CD4-positive, alpha-beta T cell (primary cell): ENCODE measurements around the gene ELOB. TPM values are rescaled to one million over a fixed set of nuclear protein-coding genes. Genes with fewer than 3 reads are reported as not detected.

Experiments
- ATAC-seq: fragments of 200-7000 bp; cut with Tn5 transposase; one replicate; pipeline ENCODE4 v1.10.0; 2022; ENCODE audit warnings: mild to moderate bottlenecking; ENCODE audit not compliant: poor library complexity
- CTCF ChIA-PET: fragments of 350-600 bp; sonication (Branson Sonifier 250); formaldehyde crosslinking; loops from one replicate; lab custom pipeline; 2021; ENCODE audit warnings: antibody characterized with exemption, inconsistent platforms; lab: Charles Lee
- POLR2A ChIA-PET: fragments of 350-600 bp; sonication (Branson Sonifier 250); formaldehyde crosslinking; loops from one replicate; lab custom pipeline; 2021; ENCODE audit warnings: antibody characterized with exemption, inconsistent platforms; lab: Charles Lee
- DNase-seq, 14 experiments: peaks; one replicate each; pipeline ENCODE4 v3.0.0-alpha.2; 2013 to 2020; ENCODE audit warnings: mixed read lengths in 2 of 14
- H3K27ac ChIP-seq, 2 donors: one replicate each; pipeline versions ENCODE4 v1.5.1 to v1.7.0; 2013; ENCODE audit warnings: low read length in 2 of 2, low read depth in 1 of 2, mild to moderate bottlenecking in 1 of 2
- H3K27me3 ChIP-seq, 2 experiments: 1 replicate in 1 of 2; 2 replicates in 1 of 2; pipeline versions ENCODE4 v1.6.1 to v1.7.0; 2013; ENCODE audit warnings: low read length in 2 of 2, control low read depth in 1 of 2, mild to moderate bottlenecking in 1 of 2, moderate library complexity in 1 of 2; ENCODE audit not compliant: insufficient read depth in 2 of 2, control insufficient read depth in 1 of 2
- H3K36me3 ChIP-seq: one replicate; pipeline ENCODE4 v1.6.1; 2013; ENCODE audit warnings: low read length, control low read depth; ENCODE audit not compliant: insufficient read depth
- H3K4me1 ChIP-seq: one replicate; pipeline ENCODE4 v1.6.1; 2013; ENCODE audit warnings: low read length, control low read depth; ENCODE audit not compliant: insufficient read depth
- H3K4me3 ChIP-seq: one replicate; pipeline ENCODE4 v1.5.1; 2013; ENCODE audit warnings: mild to moderate bottlenecking, low read length, moderate library complexity
- H3K9me3 ChIP-seq, 2 experiments: 1 replicate in 1 of 2; 2 replicates in 1 of 2; pipeline versions ENCODE4 v1.6.1 to v1.7.0; 2013; ENCODE audit warnings: low read length in 2 of 2, mild to moderate bottlenecking in 2 of 2, control low read depth in 1 of 2, moderate library complexity in 1 of 2; ENCODE audit not compliant: control insufficient read depth in 1 of 2, insufficient read depth in 1 of 2
- H3K27ac Mint-ChIP-seq: one replicate; pipeline ENCODE4 v1.8.0; 2020; ENCODE audit warnings: mixed read lengths
- H3K27me3 Mint-ChIP-seq: one replicate; pipeline ENCODE4 v1.8.0; 2021; ENCODE audit warnings: mixed read lengths
- H3K36me3 Mint-ChIP-seq: one replicate; pipeline ENCODE4 v1.8.0; 2021; ENCODE audit warnings: low read depth, mixed read lengths
- H3K4me1 Mint-ChIP-seq: one replicate; pipeline ENCODE4 v1.8.0; 2021; ENCODE audit warnings: low read depth, mixed read lengths
- H3K4me3 Mint-ChIP-seq: one replicate; pipeline ENCODE4 v1.8.0; 2020; ENCODE audit warnings: mild to moderate bottlenecking, mixed read lengths
- H3K9me3 Mint-ChIP-seq: one replicate; pipeline ENCODE4 v1.8.0; 2020; ENCODE audit warnings: mixed read lengths
- CTCF ChIP-seq: fragments of 200-600 bp; IDR thresholded peaks from one replicate; pipeline ENCODE4 v1.8.0; 2022; ENCODE audit warnings: antibody characterized with exemption, mild to moderate bottlenecking
- intact Hi-C, 2 experiments: fragments of 100-400 bp; cut with DNase I in 1 of 2; cut with micrococcal nuclease in 1 of 2; formaldehyde crosslinking; loops; one replicate each; pipeline versions ENCODE4 v1.15.1 to v1.9.0; 2023 to 2025; cut with DNase I, micrococcal nuclease
- total RNA-seq, 174 experiments: library from RNA in 2 of 174; stranded (reverse) in 2 of 174; gene quantifications; one replicate each; pipeline ENCODE4 v1.2.3 and lab custom pipeline; 2021 to 2026

The ELOB gene
- total RNA-seq, 2 experiments from 2014 or later: 102 to 103 TPM

DNA sequence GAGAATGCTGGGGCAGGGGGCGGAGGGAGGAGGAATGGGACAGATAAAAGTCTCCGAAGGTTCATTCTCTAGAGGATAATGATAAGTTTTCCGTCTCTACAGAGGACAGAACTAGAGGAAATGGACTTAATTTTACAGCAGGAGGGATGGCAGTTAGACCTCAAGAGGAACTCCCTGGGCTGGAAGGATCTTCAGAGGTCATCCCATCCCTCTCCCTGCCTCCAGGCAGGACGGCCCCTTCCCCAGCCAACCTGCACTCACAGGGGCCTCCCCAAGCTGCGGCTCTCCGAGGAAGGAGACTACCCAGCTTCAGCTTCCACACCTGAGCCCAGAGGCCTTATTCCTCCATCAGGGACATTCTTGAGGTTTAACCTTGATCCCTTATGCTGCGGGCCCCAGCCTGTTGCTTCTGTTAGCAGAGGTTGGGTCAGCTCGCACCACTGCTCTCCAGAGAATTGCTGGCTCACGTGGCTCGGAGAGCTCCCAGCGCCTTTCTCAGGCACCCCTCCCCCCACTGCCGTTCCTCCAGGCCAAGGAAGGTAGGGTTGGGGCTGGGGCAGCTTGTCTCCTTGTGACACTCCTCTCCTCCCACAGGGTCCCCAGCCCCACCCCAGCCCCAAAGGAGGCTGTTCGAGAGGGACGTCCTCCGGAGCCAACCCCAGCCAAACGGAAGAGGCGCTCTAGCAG lies 8.5 kb downstream of the ELOB start:
- no peak overlapping the region for H3K4me3 ChIP-seq
- no peaks in the 10 kb centered on the region for H3K27me3 Mint-ChIP-seq
- H3K4me3 Mint-ChIP-seq: no peak overlapping the region
- H3K36me3 ChIP-seq: peaks cover 99% of the 10 kb centered on the region
- peaks cover 19% of the 10 kb centered on the region for H3K4me1 Mint-ChIP-seq
- ChIA-PET POLR2A (interaction anchor here (0.6 to 1.3 kb wide), 3 partner anchors 10 to 798 kb away, joined by 3 to 6 read pairs (median 5); partner anchors contain the start of gene SRRM2), CTCF (no interaction called here)
- no peaks in the 10 kb centered on the region for H3K9me3 ChIP-seq
- H3K4me1 ChIP-seq: peaks cover 26% of the 10 kb centered on the region
- ATAC-seq (no peak), DNase-seq (peak in 1 of 14 experiments; percentile 29)
- no peaks in the 10 kb centered on the region for H3K27me3 ChIP-seq
- peaks cover 99% of the 10 kb centered on the region for H3K36me3 Mint-ChIP-seq
- peak overlapping the region; percentile 64 for H3K27ac Mint-ChIP-seq
- intact Hi-C loops: no loop called here
- no peak overlapping the region for H3K27ac ChIP-seq
- no peaks in the 10 kb centered on the region for H3K9me3 Mint-ChIP-seq
- no peak for TF ChIP-seq CTCF

- ChIA-PET POLR2A (interaction anchor here (1.3 kb wide), 1 partner anchor 10 kb away, joined by 5 read pairs; no protein-coding TSS in a partner anchor), CTCF (no interaction called here)
- H3K27me3 Mint-ChIP-seq: no peaks in the 10 kb centered on the region
- DNase-seq: peak in 1 of 14 experiments; percentile 22
- Histone ChIP-seq H3K27me3 (no peaks in the 10 kb centered on the region), H3K27ac (no peak overlapping the region), H3K36me3 (peaks cover 99% of the 10 kb centered on the region), H3K9me3 (no peaks in the 10 kb centered on the region), H3K4me3 (no peak overlapping the region), H3K4me1 (peaks cover 24% of the 10 kb centered on the region)
- no peak overlapping the region for H3K4me3 Mint-ChIP-seq
- H3K36me3 Mint-ChIP-seq: peaks cover 99% of the 10 kb centered on the region
- peaks cover 24% of the 10 kb centered on the region for H3K4me1 Mint-ChIP-seq
- no peaks in the 10 kb centered on the region for H3K9me3 Mint-ChIP-seq
- TF ChIP-seq CTCF: no peak
- intact Hi-C loops: no loop called here
- H3K27ac Mint-ChIP-seq: no peak overlapping the region
- ATAC-seq: no peak
Measured at GRCh38 chr16:2767891-2768290, 9.2 kb downstream of the ELOB start.

DNA sequence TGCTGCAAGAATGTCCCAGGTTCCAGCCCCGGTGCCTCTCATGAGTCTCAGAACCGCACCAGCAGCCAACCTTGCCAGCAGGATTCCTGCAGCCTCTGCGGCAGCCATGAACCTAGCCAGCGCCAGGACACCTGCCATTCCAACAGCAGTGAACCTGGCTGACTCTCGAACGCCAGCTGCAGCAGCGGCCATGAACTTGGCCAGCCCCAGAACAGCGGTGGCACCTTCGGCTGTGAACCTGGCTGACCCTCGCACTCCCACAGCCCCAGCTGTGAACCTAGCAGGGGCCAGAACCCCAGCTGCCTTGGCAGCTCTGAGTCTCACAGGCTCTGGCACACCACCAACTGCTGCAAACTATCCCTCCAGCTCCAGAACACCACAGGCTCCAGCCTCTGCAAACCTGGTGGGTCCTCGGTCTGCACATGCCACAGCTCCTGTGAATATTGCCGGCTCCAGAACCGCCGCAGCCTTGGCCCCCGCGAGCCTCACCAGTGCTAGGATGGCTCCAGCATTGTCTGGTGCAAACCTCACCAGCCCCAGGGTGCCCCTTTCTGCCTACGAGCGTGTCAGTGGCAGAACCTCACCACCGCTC lies 9.8 kb downstream of the ELOB start:
- Histone ChIP-seq H3K9me3 (no peaks in the 10 kb centered on the region), H3K27ac (no peak overlapping the region), H3K36me3 (peaks cover 100% of the 10 kb centered on the region), H3K27me3 (no peaks in the 10 kb centered on the region), H3K4me1 (peaks cover 22% of the 10 kb centered on the region), H3K4me3 (no peak overlapping the region)
- ChIA-PET CTCF (no interaction called here), POLR2A (interaction anchor here (1.3 kb wide), 2 partner anchors 11 kb away, joined by 3 to 5 read pairs; no protein-coding TSS in a partner anchor)
- Mint-ChIP-seq H3K9me3 (no peaks in the 10 kb centered on the region), H3K4me1 (peaks cover 22% of the 10 kb centered on the region), H3K36me3 (peaks cover 99% of the 10 kb centered on the region), H3K4me3 (no peak overlapping the region), H3K27me3 (no peaks in the 10 kb centered on the region), H3K27ac (peak overlapping the region; percentile 65)
- intact Hi-C loops: no loop called here
- ATAC-seq (no peak), DNase-seq (no peak)
- no peak for TF ChIP-seq CTCF
